Ammon's horn (tissue), 1 donor: ENCODE results near the gene YARS1.
A peak's percentile ranks its signal among the peaks of the same experiment; 100 is the strongest.

Experiments used
- DNase-seq: peaks from one replicate; pipeline ENCODE4 v3.0.0-alpha.2; 2016; ENCODE audit warnings: low spot score

The YARS1 gene

DNA sequence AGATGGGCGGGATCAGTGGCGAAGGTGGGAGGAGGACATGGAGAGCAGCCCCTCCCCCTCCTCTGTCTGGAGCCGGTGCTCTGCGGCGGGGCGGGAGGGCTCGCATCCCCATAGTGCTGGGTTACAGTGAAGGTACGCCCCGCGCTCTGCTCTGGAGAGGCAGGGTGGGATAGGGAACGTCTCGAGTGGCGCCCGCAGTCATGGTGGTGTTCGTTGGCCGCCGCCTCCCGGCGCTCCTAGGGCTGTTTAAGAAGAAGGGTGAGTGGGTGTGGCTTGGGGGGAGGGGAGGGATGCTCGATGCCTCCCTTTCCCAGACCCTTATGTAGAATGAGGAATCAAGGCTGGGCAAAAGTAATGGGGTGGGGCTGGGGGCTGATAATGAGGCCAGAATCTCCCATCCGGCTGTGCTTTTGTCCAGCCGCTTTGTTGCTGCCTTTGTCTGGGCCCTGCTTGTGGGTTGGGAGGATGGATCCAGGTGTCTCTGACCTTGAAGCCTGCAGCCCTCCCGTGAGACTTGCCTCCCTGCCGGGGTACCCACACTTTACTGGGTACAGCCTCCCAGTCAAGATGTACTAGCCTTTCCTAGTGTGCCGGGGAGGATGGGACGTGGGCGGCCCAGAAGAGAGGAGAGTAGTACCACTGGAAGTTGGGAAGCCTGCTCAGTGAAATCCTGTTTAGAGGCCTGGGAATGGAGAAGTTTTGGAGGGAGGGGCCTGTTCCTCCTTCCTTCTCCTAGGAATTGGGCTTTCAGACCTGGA, 51.4 kb downstream of the YARS1 start:
- no peak for DNase-seq

DNA sequence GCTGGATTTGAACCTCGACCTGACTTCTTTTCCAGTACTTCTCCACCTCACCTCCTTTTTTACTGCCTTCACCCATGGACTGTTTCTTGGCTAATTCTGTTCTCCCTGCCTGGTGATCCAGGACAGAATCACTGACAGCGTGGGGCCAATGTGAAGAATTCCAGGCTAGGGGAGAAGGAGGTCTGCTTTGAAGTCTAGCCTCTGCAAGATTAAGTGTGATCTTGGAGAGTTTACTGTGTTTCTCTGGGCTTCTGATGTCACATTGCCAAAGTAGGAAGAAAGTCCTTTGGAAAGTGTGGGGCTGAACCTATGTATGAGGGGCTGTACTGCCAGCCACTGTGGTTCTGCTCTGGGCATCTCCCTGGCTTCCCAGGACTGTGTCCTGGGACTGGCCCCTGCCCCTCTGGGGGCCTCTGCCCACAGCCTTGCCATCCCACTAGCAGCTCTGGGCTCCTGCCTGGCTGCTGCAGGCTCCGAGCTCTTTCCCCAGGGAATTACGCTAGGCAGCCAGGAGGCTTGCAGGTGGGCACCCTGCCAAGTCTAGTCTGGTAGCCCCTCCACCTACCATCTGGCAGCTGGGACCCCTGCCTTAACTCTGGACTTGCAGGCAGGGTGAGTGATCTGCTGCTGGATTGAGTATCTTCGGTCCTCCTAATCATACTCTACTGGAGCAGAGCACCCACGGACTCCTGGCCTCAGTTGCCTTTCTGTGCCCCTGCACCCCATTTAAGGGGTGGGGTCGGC, 52.2 kb downstream of the YARS1 start:
- no peak for DNase-seq

DNA sequence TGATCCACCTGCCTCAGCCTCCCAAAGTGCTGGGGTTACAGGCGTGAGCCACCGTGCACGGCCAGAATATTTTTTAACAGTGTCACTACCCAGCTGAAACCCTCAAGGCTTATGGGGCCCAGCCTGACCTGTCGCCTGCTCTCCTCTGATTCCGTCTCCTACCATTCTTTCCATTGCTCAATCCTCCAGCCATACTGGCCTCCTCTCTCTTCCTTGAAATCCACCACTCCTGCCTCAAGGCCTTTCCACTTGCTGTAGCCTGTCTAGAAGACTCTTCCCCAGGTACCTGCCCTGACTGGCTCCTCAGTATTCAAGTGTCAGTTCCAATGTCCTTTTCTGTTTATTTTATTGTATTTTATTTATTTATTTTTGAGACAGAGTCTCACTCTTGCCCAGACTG, 53.9 kb downstream of the YARS1 start:
- no peak for DNase-seq

DNA sequence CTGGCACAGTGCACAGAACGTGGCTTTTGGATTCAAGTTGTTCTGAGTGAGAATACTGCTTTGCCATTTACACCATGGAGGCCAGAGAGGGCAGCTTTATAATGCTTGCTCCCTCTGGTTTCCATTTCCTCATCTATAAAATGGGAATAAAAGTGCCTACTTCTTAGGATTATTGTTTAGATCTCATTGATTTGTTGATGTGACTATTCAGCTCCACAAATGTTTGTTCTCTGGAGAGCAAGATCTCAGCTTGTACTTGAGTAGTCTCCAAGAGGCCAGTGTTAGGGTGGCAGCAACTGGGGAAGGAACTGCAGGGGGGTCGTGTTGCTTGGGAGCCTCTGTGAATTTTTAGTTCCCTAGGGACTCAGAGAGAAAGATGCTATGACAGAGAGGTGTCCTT, 55.2 kb downstream of the YARS1 start:
- no peak for DNase-seq

DNA sequence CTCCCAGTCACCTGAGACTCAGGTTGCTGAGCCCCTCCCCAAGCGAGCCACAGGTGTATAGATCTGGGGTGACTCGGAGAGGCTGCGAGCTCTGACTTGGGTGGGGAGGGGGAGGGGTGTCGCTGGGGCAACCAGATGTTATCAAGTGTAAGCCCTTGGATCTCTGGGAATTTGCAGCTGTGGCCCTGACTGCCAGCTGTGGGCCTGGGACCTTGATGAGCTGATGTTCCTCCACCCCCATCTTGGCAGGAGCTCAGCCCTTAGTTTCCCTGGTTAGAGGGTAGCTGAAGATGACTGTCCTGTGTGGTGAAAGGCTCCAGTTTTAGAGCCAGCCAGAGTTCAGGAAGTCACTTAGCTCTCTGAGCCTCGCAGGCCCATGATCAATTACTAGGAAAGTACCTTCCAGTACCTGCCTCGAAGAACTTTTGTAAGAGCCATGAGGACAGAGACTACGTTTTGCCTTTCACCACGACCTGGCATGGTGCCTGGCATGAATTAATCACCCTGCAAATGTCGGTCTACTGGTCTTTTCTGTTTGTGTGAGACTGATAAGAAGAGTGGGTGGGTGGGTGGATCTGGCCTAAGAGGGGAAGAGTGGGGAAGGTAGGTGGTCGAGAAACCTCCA, 55.8 kb downstream of the YARS1 start:
- DNase-seq: no peak

DNA sequence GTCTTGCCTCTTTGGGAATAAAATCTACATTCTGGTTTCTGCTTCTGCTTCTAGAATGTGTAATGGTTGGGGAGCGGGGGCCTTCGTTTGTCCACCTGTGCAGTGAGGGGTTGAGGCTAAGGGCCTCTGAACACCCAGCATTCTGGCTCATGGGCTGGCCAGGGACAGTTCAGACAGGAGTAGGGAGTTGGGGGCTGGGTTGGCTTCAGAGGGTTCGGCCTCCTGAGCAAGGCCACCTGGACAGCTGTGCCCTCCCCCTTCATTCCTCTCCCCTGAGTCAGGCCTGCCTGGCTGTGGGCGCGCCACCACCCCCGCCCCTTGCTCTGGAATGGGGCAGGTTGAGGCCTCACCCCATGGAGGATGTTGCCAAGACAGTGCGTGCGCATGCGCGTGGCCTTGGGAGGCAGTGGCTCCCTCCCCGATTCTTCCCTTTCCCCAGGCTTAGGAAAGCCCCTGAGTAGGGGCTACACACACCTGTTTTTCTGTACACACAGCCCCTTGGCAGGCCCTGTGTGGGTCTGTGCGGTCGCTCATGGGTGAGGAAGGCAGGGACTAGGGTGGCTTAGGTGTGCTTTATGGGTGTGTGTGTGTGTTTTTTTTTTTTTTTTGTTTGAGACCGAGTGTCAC, 57.0 kb downstream of the YARS1 start:
- DNase-seq: no peak

DNA sequence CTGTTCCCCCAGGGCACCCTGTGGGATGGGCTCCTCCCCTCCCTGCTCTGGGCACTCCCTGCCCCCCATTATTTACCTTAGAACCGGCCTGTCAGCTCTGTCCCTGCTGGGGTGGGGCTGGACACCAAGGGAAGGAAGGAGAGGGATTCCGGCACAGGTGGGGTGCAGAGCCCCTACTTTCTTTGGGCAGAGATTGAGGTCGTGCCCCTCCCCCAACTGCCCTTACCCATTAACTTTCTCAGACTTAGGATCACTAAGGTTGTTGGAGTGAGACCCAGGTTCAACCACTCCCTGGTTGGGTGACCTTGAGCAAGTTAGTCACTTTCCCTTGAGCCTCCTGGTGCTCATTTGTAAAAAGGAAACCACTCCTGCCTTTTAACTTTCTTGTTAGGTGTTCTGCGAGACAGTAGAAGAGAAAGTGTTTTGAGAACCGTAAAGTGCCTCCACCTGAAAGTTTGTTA, 57.6 kb downstream of the YARS1 start:
- DNase-seq: no peak

DNA sequence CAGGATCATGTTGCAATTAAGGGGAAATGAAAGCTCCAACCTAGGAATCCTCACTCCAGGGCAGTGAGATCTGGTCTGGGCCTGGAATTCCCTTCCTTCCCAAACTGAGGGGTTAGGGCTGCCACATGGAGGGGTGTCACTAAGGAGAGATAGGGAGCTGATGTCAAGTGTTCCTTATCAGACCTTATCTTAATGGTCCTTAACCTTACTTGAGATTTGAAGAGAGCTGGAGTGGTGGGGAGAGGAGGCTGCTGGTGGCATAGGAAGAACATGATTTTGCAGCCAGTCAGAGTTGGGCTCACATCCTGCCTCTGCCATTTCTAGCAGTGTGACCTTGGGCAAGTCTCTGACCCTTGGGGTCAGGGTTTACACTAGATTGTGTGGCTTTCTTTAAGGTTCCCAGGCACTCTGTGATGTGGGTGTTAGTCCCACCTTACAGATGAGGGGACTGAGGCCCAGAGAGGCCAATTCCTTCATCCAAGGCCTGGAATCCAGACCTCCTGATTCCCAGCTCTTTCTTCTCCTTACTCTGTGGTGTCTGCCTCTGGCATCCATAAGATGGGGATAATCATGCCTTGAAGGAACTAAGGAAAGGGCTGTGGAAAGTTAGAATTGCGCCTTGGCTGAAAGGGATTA, 58.2 kb downstream of the YARS1 start:
- no peak for DNase-seq

DNA sequence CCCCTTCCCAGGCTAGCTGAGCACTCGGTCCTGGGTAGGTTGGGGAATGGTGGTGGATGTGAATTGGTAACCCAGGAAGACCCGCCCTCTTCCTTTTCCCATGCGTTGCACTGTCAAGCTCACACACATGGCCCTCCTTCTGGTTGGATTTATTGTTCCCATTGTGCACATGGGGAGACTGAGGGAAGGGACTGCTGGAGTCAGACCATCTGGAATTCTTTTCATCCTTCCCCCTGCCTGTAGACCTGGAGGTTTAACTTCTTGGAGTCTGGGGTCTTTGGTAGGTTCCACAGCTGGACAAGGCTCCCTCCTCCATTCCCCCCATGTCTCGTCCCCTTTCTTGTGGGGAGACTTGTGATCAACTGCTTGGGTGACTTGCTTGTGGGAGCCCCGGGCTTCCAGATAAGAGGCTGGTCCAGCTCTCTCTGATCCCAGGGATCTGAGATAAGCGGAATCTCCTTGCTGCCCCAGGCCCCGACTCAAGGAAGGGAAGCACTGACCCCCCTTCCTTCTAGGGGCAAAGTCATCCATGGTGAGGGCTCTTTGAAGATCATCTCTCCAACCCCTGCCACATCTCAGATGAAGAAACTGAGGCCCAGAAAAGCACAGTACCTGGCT, 58.9 kb downstream of the YARS1 start:
- DNase-seq: no peak

DNA sequence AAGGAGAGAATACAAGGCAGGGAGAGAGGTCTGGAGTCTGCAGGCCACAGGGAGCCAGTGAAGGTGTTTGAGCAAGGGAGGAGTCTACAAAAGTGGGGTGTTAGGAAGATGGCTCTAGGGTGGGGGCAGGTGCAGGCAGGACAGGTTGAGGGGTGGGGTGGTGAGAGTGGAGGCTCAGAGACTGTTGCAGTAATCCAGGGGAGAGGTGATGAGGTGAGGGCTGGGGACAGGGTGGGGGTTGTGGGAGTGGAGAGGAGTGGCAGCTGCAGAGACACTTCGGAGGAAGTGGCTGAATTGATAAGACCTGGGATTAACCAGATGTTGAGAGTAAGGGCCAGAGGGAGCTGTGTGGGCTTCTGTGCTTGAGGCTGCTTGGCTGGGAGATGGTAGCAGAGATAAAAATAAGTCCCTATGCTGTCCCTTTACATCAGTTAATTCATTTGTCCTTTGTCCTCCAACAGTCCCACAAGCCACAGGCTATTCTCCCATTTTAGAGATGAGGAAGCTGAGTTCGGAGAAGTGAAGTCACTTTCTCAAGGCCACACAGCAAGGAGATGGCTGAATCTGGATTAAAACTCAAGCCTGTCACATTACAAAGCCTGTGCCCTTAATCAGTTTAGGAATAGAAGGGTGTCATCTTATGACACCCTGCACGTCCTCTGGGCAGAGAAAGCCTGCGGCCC, 59.8 kb downstream of the YARS1 start:
- no peak for DNase-seq

DNA sequence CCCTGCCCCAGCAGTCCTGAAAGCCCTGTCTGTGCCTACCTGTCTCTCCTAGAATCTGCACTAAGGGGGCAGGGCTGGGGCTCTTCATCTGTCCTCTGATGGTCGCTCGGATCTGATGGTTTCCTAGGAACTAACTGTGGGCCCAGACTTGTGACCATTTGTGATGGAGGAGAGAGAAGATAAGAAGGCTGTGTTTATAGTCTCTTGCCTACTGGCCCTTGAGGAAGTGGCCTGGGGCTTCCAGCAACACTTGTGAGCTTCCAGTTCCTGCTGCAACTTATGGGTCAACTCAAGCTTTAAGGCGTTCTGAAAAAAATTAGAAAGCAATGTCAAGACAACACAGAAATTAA, 61.4 kb downstream of the YARS1 start:
- no peak for DNase-seq

DNA sequence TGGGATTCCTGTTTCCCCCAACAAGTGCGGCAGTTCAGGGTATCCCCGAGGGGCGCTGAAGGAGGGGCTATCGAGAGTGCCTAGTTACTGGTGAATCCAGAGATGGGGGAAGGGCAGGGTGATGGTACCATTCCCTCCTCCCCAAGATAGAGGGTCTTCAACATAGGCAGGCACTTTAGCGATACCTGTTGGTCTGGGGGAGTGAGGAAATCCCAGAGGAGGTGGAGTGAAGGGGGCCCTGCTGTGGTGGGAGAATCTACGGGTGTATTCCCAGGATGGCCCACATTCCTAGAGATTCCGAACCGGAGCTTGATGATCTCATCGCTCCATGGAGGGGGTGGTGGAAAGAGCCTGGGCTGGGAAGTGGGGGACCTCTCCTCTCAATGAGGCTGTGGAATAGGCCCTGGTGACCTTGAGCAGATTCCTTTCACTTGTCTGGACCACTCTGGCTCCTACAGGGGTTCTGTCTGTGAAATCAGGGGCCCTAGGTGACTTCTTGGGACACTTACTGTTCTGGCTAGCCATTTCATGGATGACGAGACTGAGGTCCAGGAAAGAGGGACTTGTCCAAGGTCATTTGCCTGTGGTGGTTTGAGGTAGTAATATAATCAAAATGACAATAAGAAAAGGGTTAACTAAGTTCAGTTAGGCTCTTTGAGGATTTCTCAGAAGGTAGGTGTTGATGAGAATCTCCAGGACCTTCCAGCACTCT, 61.9 kb downstream of the YARS1 start:
- DNase-seq: no peak

DNA sequence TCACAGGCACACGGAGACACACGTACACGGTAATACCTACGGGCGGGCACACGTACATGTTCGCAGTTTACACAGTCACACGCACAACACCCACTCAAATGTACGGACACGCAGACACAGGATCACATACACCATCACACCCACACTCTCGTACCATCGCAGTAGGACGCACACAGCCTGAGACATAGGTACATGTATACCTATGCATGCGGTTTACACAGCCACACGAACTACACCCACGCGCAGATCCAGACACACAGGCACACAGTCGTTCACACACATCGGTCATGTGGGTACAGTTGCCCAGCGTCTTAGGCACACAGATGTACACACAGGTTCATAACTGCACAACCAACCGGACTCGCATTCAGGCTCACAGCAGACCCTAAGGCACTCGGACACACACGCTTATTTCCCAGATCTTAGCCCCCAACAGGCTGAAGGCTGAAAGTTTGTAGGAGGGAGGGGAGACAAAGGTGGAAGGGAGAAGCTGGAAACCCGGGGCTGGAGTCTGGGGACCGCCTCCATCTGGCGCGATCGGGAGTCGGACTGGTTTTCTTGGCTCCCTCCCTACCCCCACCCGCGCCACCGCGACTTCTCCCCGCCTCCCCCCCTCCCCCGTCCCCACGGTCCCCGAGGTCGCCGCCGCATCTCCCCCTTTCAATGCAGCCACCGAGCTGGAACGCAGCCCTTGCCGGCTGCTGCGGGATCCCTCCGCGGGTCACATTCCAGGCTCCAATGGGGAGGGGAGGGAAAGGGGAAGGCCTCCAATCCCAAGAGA, 62.7 kb downstream of the YARS1 start:
- DNase-seq: peak; percentile 54

DNA sequence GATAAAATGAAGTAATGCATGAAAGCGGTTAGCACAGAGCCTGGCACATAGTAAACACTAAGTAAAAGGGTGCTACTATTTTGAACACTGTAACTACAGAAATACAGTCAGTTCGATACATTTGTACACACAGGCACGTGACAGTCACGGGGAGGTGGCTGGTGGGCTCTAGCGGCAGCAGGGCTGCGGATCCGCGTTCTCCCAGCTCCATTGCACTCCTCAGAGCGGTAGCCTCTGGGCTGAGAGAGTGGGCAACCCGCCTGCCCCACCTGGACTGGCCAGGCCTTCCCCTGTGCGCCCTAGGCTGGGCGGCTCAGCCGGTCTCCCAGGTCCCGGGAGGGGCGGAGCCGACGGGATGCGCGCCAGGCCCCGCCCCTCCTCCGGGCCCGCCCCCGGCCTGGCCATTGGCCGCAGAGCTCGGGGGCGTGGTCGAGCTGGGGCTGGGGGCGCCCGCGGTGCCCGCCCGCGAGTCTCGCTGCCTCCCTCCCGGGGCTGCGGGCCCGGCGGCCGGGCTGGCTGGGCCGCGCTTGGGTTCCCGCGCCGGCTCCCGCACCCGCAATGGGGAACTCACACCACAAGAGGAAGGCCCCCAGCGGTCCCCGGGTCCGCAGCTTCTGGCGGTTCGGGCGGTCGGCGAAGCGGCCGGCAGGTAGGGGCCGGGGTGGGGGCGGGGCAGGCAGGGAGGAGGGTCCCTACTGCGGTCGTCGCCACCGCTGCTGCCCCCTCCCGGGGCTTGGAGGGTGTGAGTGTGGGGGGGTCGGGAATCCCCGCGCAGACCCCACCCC, 63.4 kb downstream of the YARS1 start:
- peak; percentile 69 for DNase-seq

DNA sequence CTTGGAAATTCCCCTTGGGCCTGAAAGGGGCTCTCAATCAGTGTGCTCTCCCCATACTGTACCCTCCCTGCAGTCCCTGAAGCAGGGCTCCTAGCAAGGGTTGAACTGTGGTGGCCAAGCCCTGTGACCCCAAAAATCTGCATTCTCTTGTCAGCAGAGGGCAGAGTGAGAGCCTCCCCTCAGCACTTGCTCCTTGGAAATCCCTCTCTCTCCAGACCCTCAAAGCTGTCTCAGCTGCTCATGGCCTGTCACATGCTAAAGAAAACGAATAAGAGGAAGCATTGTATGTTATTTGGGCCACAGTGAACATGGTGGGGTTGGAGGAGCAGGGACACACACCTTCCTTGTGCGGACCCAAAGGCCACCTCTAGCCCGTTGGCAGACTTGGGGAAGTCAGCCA, 67.4 kb downstream of the YARS1 start:
- no peak for DNase-seq

DNA sequence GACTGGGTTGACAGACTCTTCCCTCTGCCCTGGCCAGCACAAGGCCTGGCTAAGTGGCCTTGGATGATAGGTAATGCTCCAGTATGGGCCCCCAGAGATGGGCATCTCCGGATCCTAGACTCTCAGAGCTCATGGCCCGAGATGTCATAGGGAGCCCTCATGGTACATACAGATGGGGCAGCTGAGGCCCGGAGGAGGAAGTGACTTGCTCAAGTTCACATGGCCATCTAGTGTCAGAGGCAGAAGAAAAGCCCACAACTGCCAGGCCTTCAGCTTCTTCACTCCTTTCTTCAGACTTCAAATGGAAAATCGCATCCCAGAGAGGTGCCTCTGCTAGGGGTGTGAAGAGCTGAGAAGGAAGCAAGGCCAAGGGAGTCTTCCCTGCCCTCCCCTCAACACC, 67.8 kb downstream of the YARS1 start:
- DNase-seq: no peak

DNA sequence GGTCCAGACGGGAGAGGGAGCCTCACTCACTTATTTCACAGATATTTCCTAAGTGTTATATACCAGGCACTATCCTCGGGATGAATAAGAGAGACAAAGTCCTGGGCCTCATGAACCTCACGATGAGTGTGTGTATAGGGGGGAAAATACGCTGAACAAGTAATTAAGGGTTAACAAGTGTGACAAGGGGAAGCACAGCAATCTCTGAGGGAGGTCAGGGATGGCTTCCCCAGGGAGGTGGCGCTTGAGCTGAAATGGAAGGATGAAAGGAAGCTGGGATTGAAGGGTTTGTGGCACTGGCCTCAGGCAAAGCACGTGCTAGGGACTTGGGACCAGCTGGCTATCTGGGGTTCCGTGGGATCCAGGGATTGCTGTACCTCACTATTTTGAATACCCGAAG, 68.2 kb downstream of the YARS1 start:
- DNase-seq: no peak

DNA sequence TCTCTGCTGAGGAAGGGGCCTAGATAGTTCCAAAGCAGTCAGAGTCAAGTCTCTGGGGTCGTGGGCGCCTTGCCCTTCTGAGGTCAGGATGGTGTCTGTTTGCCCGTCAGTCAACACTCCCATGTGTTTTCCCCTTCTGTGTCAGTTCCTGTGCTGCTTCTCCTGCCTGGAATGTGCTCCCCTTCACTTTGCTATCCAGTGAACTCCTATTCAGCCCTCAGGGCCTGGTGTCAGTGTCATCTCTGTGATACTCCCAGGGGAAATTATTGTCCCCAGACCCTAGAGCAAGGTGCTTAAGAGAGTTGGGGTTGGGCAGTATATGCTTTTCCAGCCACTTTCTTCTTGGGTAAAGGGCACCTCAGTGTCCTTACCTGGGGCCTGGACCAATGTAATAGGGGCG, 68.8 kb downstream of the YARS1 start:
- DNase-seq: no peak

DNA sequence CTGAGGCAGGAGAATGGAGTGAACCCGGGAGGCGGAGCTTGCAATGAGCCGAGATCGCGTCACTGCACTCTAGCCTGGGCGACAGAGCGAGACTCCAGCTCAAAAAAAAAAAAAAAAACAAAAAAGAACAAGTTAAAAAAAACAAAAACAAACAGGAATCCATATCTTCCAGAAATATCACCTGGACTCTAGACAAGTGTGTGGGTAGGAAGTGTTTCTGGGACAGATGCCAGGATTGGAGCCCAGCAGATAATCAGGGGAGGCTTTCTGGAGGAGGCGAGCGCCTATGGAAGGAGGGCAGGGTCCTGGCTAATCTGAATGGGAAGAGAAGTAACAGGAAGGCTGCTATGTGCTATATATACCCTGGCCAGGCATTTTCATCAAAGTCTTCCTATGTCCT, 71.0 kb downstream of the YARS1 start:
- DNase-seq: no peak
